ENCODE results near the gene PHTF2.
A peak's percentile ranks its signal among the peaks of the same experiment; 100 is the strongest.

PHTF2 gene

GRCh38 chr7:77855371-77856083 is 57.0 kb downstream of the PHTF2 start:
- DNase-seq (ENCODE audit: low read depth in 1 of 2, low spot score in 1 of 2): no peak
- TF ChIP-seq POLR2AphosphoS5 (IDR thresholded peaks at IDR 0.05; ENCODE audit: low read depth) (no peak), CTCF (IDR thresholded peaks at IDR 0.05; ENCODE audit: insufficient read depth, low read length) (no peak), REST (IDR thresholded peaks at IDR 0.05; ENCODE audit: insufficient replicate concordance, low read depth) (no peak), SPI1 (IDR thresholded peaks at IDR 0.05; ENCODE audit: borderline replicate concordance, low read depth) (no peak), GABPA (IDR thresholded peaks at IDR 0.05; ENCODE audit: low read depth) (no peak)
- Histone ChIP-seq H3K27me3 (ENCODE audit: insufficient read depth, poor library complexity, severe bottlenecking) (no peaks in the 10 kb centered on the region), H3K27ac (replicated peaks) (no peak overlapping the region), H3K4me3 (replicated peaks; ENCODE audit: insufficient read depth, low read length) (no peak overlapping the region)

- Histone ChIP-seq H3K27me3 (ENCODE audit: insufficient read depth, poor library complexity, severe bottlenecking) (no peaks in the 10 kb centered on the region), H3K27ac (replicated peaks) (no peak overlapping the region), H3K4me3 (replicated peaks; ENCODE audit: insufficient read depth, low read length) (no peak overlapping the region)
- TF ChIP-seq POLR2AphosphoS5 (IDR thresholded peaks at IDR 0.05; ENCODE audit: low read depth) (no peak), GABPA (IDR thresholded peaks at IDR 0.05; ENCODE audit: low read depth) (no peak), SPI1 (IDR thresholded peaks at IDR 0.05; ENCODE audit: borderline replicate concordance, low read depth) (no peak), REST (IDR thresholded peaks at IDR 0.05; ENCODE audit: insufficient replicate concordance, low read depth) (no peak), CTCF (IDR thresholded peaks at IDR 0.05; ENCODE audit: insufficient read depth, low read length) (no peak)
- DNase-seq (ENCODE audit: low read depth in 1 of 2, low spot score in 1 of 2): no peak
Observed at GRCh38 chr7:77858278-77858677, 59.7 kb downstream of the PHTF2 start.

GRCh38 chr7:77859343-77859742 is 60.8 kb downstream of the PHTF2 start:
- Histone ChIP-seq H3K4me3 (replicated peaks; ENCODE audit: insufficient read depth, low read length) (no peak overlapping the region), H3K27ac (replicated peaks) (no peak overlapping the region), H3K27me3 (ENCODE audit: insufficient read depth, poor library complexity, severe bottlenecking) (no peaks in the 10 kb centered on the region)
- TF ChIP-seq GABPA (IDR thresholded peaks at IDR 0.05; ENCODE audit: low read depth) (no peak), SPI1 (IDR thresholded peaks at IDR 0.05; ENCODE audit: borderline replicate concordance, low read depth) (0 out of 2 replicates have a peak, but pooled peaks have one; percentile 8)
- DNase-seq (ENCODE audit: low read depth in 1 of 2, low spot score in 1 of 2): no peak

GRCh38 chr7:77862691-77863090 is 64.1 kb downstream of the PHTF2 start:
- Histone ChIP-seq H3K27me3 (ENCODE audit: insufficient read depth, poor library complexity, severe bottlenecking) (no peaks in the 10 kb centered on the region), H3K27ac (replicated peaks) (no peak overlapping the region), H3K4me3 (replicated peaks; ENCODE audit: insufficient read depth, low read length) (no peak overlapping the region)
- TF ChIP-seq SPI1 (IDR thresholded peaks at IDR 0.05; ENCODE audit: borderline replicate concordance, low read depth): no peak
- TF ChIP-seq POLR2AphosphoS5 (IDR thresholded peaks at IDR 0.05; ENCODE audit: low read depth): no peak
- no peak for TF ChIP-seq GABPA (IDR thresholded peaks at IDR 0.05; ENCODE audit: low read depth)
- TF ChIP-seq REST (IDR thresholded peaks at IDR 0.05; ENCODE audit: insufficient replicate concordance, low read depth): no peak
- no peak for TF ChIP-seq CTCF (IDR thresholded peaks at IDR 0.05; ENCODE audit: insufficient read depth, low read length)
- DNase-seq (ENCODE audit: low read depth in 1 of 2, low spot score in 1 of 2): no peak
